H1 (cell line): Measurements from ENCODE around the gene PDCD6IP. TPM values are rescaled to one million over a fixed set of nuclear protein-coding genes. Genes with fewer than 3 reads are reported as not detected.

Experiments
- CTCF ChIA-PET: fragments of 300-600 bp; sonication (Branson Sonifier 250); formaldehyde crosslinking; loops from one replicate; lab custom pipeline; 2021; ENCODE audit not compliant: partially characterized antibody; lab: Charles Lee
- POLR2A ChIA-PET: fragments of 300-600 bp; sonication (Branson Sonifier 250); formaldehyde crosslinking; loops from one replicate; lab custom pipeline; 2021; ENCODE audit warnings: inconsistent platforms; ENCODE audit not compliant: partially characterized antibody; lab: Charles Lee
- DNase-seq, 2 experiments: peaks; one replicate each; pipeline versions ENCODE4 v3.0.0 to v3.0.0-alpha.2; 2010 to 2022; ENCODE audit warnings: low spot score in 2 of 2, low read depth in 1 of 2, mixed read lengths in 1 of 2
- FAIRE-seq: peaks from 2 replicates; lab custom pipeline; 2011; peaks lifted over from hg19 to GRCh38; lab: Jason Lieb, UNC
- H2AFZ ChIP-seq: 2 replicates; pipeline ENCODE4 v1.8.1; 2012; ENCODE audit warnings: low read length, inconsistent platforms
- H2AK5ac ChIP-seq: 2 replicates; pipeline ENCODE4 v1.6.1; 2013; ENCODE audit warnings: low read depth, low read length
- H2BK120ac ChIP-seq: replicated peaks from 2 replicates; pipeline ENCODE3; 2013; ENCODE audit warnings: low read depth, low read length, inconsistent platforms
- H2BK12ac ChIP-seq: 2 replicates; pipeline ENCODE4 v1.6.1; 2013; ENCODE audit warnings: low read depth, low read length
- H2BK15ac ChIP-seq: 2 replicates; pipeline ENCODE4 v1.6.1; 2013; ENCODE audit warnings: low read length
- H2BK20ac ChIP-seq: 2 replicates; pipeline ENCODE4 v1.6.1; 2013; ENCODE audit warnings: low read length
- H2BK5ac ChIP-seq: 2 replicates; pipeline ENCODE4 v1.6.1; 2013; ENCODE audit warnings: low read depth, low read length
- H3K14ac ChIP-seq: 2 replicates; pipeline ENCODE4 v1.6.1; 2013; ENCODE audit warnings: inconsistent platforms; ENCODE audit not compliant: insufficient read length
- H3K18ac ChIP-seq: 2 replicates; pipeline ENCODE4 v1.6.1; 2013; ENCODE audit warnings: low read length; ENCODE audit errors: extremely low read depth
- H3K23ac ChIP-seq: 2 replicates; pipeline ENCODE4 v1.6.1; 2013; ENCODE audit warnings: inconsistent platforms; ENCODE audit not compliant: insufficient read length
- H3K23me2 ChIP-seq: 2 replicates; pipeline ENCODE4 v1.6.1; 2013; ENCODE audit warnings: low read depth, low read length
- H3K27ac ChIP-seq: 2 replicates; pipeline ENCODE4 v1.6.1; 2011; ENCODE audit warnings: low read depth, low read length, inconsistent platforms
- H3K27me3 ChIP-seq, 4 experiments: replicated peaks in 1 of 4; 1 replicate in 1 of 4; 2 replicates in 3 of 4; pipeline versions ENCODE4 v1.6.1 to v1.8.1; 2011 to 2013; ENCODE audit warnings: low read length in 3 of 4, mild to moderate bottlenecking in 3 of 4, inconsistent platforms in 2 of 4, mixed read lengths in 2 of 4, moderate library complexity in 1 of 4; ENCODE audit not compliant: control insufficient read depth in 3 of 4, insufficient read depth in 3 of 4; ENCODE audit errors: extremely low read depth in 1 of 4
- H3K36me3 ChIP-seq, 4 experiments: 2 replicates each; pipeline versions ENCODE4 v1.6.1 to v1.8.1; 2011 to 2013; ENCODE audit warnings: mild to moderate bottlenecking in 4 of 4, low read length in 3 of 4, moderate library complexity in 2 of 4, control low read depth in 1 of 4, inconsistent platforms in 1 of 4; ENCODE audit not compliant: insufficient read depth in 4 of 4, control insufficient read depth in 2 of 4
- H3K4ac ChIP-seq: replicated peaks from 2 replicates; pipeline ENCODE3; 2013; ENCODE audit warnings: low read length, low read depth, mixed read lengths, inconsistent platforms; ENCODE audit not compliant: insufficient read length
- H3K4me1 ChIP-seq, 4 experiments: replicated peaks in 1 of 4; 1 replicate in 1 of 4; 2 replicates in 3 of 4; pipeline versions ENCODE4 v1.6.1 to v1.8.1; 2011 to 2013; ENCODE audit warnings: low read length in 3 of 4, inconsistent platforms in 2 of 4, mixed read lengths in 1 of 4; ENCODE audit not compliant: insufficient read depth in 4 of 4, control insufficient read depth in 3 of 4
- H3K4me2 ChIP-seq, 2 experiments: 2 replicates each; pipeline versions ENCODE4 v1.6.1 to v1.8.1; 2011 to 2013; ENCODE audit warnings: low read depth in 2 of 2, low read length in 2 of 2, control low read depth in 1 of 2, inconsistent platforms in 1 of 2, mild to moderate bottlenecking in 1 of 2; ENCODE audit not compliant: insufficient read depth in 1 of 2
- H3K4me3 ChIP-seq, 4 experiments: fragments of 200-600, 300-600 bp in 1 of 4; sonication (generic), shearing (Covaris generic), sonication (Bioruptor Twin) in 1 of 4; 2 replicates each; pipeline versions ENCODE4 v1.5.1 to v1.8.1; 2011 to 2016; ENCODE audit warnings: low read length in 4 of 4, low read depth in 3 of 4, control low read depth in 2 of 4, inconsistent platforms in 2 of 4, mild to moderate bottlenecking in 2 of 4, mixed read lengths in 1 of 4, moderate library complexity in 1 of 4; ENCODE audit not compliant: insufficient read depth in 2 of 4; ENCODE audit errors: extremely low read depth in 1 of 4
- H3K56ac ChIP-seq: replicated peaks from 2 replicates; pipeline ENCODE3; 2013; ENCODE audit warnings: low read depth, mild to moderate bottlenecking, mixed read lengths, low read length, inconsistent platforms; ENCODE audit not compliant: insufficient read length
- H3K79me1 ChIP-seq: 2 replicates; pipeline ENCODE4 v1.6.1; 2013; ENCODE audit warnings: low read depth, low read length, control low read depth
- H3K79me2 ChIP-seq, 2 experiments: 2 replicates each; pipeline versions ENCODE4 v1.6.1 to v1.8.1; 2012 to 2013; ENCODE audit warnings: low read length in 2 of 2, mild to moderate bottlenecking in 2 of 2, inconsistent platforms in 1 of 2; ENCODE audit not compliant: insufficient read depth in 2 of 2, control insufficient read depth in 1 of 2
- H3K9ac ChIP-seq, 4 experiments: replicated peaks in 1 of 4; 1 replicate in 1 of 4; 2 replicates in 3 of 4; pipeline versions ENCODE4 v1.6.1 to v1.8.1; 2011 to 2013; ENCODE audit warnings: low read depth in 3 of 4, low read length in 3 of 4, control low read depth in 2 of 4, mild to moderate bottlenecking in 2 of 4, moderate library complexity in 2 of 4, inconsistent platforms in 1 of 4; ENCODE audit errors: extremely low read depth in 1 of 4
- H3K9me3 ChIP-seq, 2 experiments: 2 replicates each; pipeline versions ENCODE4 v1.6.1 to v1.8.1; 2012 to 2013; ENCODE audit warnings: mild to moderate bottlenecking in 2 of 2, moderate library complexity in 2 of 2, control low read depth in 1 of 2, inconsistent platforms in 1 of 2, low read depth in 1 of 2, low read length in 1 of 2, mixed read lengths in 1 of 2; ENCODE audit not compliant: insufficient read depth in 2 of 2
- H4K20me1 ChIP-seq, 2 experiments: replicated peaks in 1 of 2; 2 replicates each; pipeline versions ENCODE3 to v1.8.1; 2011 to 2013; ENCODE audit warnings: inconsistent platforms in 2 of 2, low read length in 2 of 2, mild to moderate bottlenecking in 1 of 2; ENCODE audit not compliant: insufficient read depth in 2 of 2, control insufficient read depth in 1 of 2
- H4K5ac ChIP-seq: 2 replicates; pipeline ENCODE4 v1.6.1; 2013; ENCODE audit warnings: low read length, low read depth, mixed read lengths, inconsistent platforms; ENCODE audit not compliant: insufficient read length
- H4K8ac ChIP-seq: 2 replicates; pipeline ENCODE4 v1.8.0; 2013; ENCODE audit warnings: mild to moderate bottlenecking, moderate library complexity, low read length, inconsistent platforms; ENCODE audit not compliant: insufficient read depth; ENCODE audit errors: extremely low read depth
- H4K91ac ChIP-seq: replicated peaks from 2 replicates; pipeline ENCODE3; 2013; ENCODE audit warnings: low read length, mixed read lengths, inconsistent platforms; ENCODE audit not compliant: insufficient read length
- ASH2L ChIP-seq: fragments of 200-600, 300-600 bp; sonication (generic); IDR thresholded peaks from one replicate; pipeline ENCODE4 v1.7.1; 2017; ENCODE audit warnings: low read length
- CHD2 ChIP-seq: IDR thresholded peaks from 2 replicates; pipeline ENCODE4 v1.6.1; 2012; ENCODE audit warnings: low read length, improper control_type of control experiment
- JUN ChIP-seq: IDR thresholded peaks from 2 replicates; pipeline ENCODE4 v1.6.1; 2011; ENCODE audit warnings: low read depth, mild to moderate bottlenecking, improper control_type of control experiment, low read length
- SIN3A ChIP-seq, 2 experiments: IDR thresholded peaks in 1 of 2; conservative IDR thresholded peaks in 1 of 2; 2 replicates each; pipeline ENCODE4 v1.6.1; 2011 to 2012; ENCODE audit warnings: low read length in 2 of 2, improper control_type of control experiment in 1 of 2, low read depth in 1 of 2, mild to moderate bottlenecking in 1 of 2
- WGBS, 2 experiments: shearing (Covaris generic) in 1 of 2; methylation state at CpG; one replicate each; pipeline versions ENCODE4 v1.1.6 to v1.1.7; 2013 to 2015; ENCODE audit warnings: low lambda C conversion rate in 2 of 2, mixed read lengths in 2 of 2, inconsistent platforms in 1 of 2, low coverage in 1 of 2, missing lambda C conversion rate in 1 of 2; ENCODE audit not compliant: insufficient replicate concordance in 2 of 2, insufficient coverage in 1 of 2, insufficient read length in 1 of 2; ENCODE audit errors: extremely low coverage in 1 of 2, missing lambda C conversion rate in 1 of 2; 5-methylcytosine and 5-hydroxymethylcytosine counted together
- polyA plus RNA-seq, 7 experiments: library from polyadenylated mRNA; depleted of rRNA in 3 of 7; stranded (reverse) in 5 of 7; unstranded in 2 of 7; fragments of >200 nt in 5 of 7; fragments of 200-250 nt in 2 of 7; gene quantifications; 1 replicate in 5 of 7; 2 replicates in 1 of 7; 4 replicates in 1 of 7; pipeline versions ENCODE4 v1.2.1 to v1.2.3, GENCODE V29; 2011 to 2013; ENCODE audit warnings: missing spikeins in 2 of 7, mixed read lengths in 2 of 7
- total RNA-seq: library from RNA; stranded (reverse); fragmentation: NEBNext Ultra II Directional; extraction: Animal tissue kit (Norgen Biotek cat#: 25700); gene quantifications from 2 replicates; pipeline ENCODE4 v1.2.1, GENCODE V29; 2021
- TF ChIP-seq, protein P1 (sequence below): IDR thresholded peaks from 2 replicates; pipeline ENCODE4 v1.6.1; 2011; ENCODE audit warnings: low read length, improper control_type of control experiment

PDCD6IP gene
- total and polyA plus RNA-seq, 2 of the 8 experiments (the other 6 are each of a cell fraction or from before 2014, with no cell fraction given), result 61.7 to 155 TPM

DNA sequence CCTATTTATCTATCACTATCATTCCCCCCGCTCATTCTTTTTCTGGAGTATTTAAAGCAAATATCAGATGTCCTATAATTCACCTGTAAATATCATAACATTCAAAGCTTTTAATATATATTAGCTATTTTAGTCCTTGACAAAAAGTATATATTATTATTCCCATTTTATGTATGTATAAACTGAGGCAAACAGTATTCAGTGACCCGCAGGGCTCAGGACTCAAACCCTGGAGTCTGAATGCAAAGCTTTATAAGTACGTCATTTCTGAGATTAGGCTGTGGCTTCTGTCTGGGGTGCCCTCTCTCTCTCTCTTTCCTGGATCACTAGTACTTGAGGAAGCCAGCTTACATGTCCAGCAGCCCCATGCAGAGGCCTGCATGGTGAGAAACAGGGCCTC lies 20.4 kb upstream of the PDCD6IP start:
- no peak overlapping the region for H2BK12ac ChIP-seq
- FAIRE-seq (no peak), DNase-seq (no peak)
- H3K36me3 ChIP-seq, result no peaks in the 10 kb centered on the region
- H3K79me2 ChIP-seq, result no peaks in the 10 kb centered on the region
- no peak overlapping the region for H4K5ac ChIP-seq
- no peak overlapping the region for H4K91ac ChIP-seq
- H3K27me3 ChIP-seq, result no peaks in the 10 kb centered on the region
- H4K8ac ChIP-seq, result no peak overlapping the region
- H3K23me2 ChIP-seq, result no peaks in the 10 kb centered on the region
- TF ChIP-seq JUN (no peak), SIN3A (conservative IDR thresholded peaks at IDR 0.05 in 1 of 2, IDR thresholded peaks at IDR 0.05 in 1 of 2; ENCODE audit: low read depth in 1 of 2, low read length in 2 of 2) (no peak), ASH2L (no peak), CHD2 (no peak)
- TF ChIP-seq, protein P1, sequence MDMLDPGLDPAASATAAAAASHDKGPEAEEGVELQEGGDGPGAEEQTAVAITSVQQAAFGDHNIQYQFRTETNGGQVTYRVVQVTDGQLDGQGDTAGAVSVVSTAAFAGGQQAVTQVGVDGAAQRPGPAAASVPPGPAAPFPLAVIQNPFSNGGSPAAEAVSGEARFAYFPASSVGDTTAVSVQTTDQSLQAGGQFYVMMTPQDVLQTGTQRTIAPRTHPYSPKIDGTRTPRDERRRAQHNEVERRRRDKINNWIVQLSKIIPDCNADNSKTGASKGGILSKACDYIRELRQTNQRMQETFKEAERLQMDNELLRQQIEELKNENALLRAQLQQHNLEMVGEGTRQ, result no peak
- no peak overlapping the region for H3K4ac ChIP-seq
- ChIA-PET CTCF (interaction anchor here (0.6 to 6.3 kb wide), 14 partner anchors 9 to 704 kb away, joined by 3 to 50 read pairs (median 4); partner anchors contain the start of gene PDCD6IP), POLR2A (interaction anchor here (0.7 to 1.1 kb wide), 3 partner anchors 31 to 141 kb away, joined by 3 read pairs; no protein-coding TSS in a partner anchor)
- no peak overlapping the region for H3K27ac ChIP-seq
- H2BK5ac ChIP-seq, result no peak overlapping the region
- WGBS, 2 experiments, result 92 to 100% methylated on average over 1 to 3 of the region's 3 CpGs
- H3K4me1 ChIP-seq, result no peaks in the 10 kb centered on the region
- H3K23ac ChIP-seq, result no peak overlapping the region
- no peak overlapping the region for H2AK5ac ChIP-seq
- no peak overlapping the region for H3K56ac ChIP-seq
- H3K9me3 ChIP-seq, result no peaks in the 10 kb centered on the region
- H2BK15ac ChIP-seq, result no peak overlapping the region
- H3K4me2 ChIP-seq, result no peak overlapping the region
- no peak overlapping the region for H3K9ac ChIP-seq
- no peak overlapping the region for H2AFZ ChIP-seq
- no peak overlapping the region for H2BK20ac ChIP-seq
- H2BK120ac ChIP-seq, result no peak overlapping the region
- no peaks in the 10 kb centered on the region for H4K20me1 ChIP-seq
- H3K14ac ChIP-seq, result no peak overlapping the region
- no peaks in the 10 kb centered on the region; the same call in 1 of the 2 replicates for H3K79me1 ChIP-seq
- H3K4me3 ChIP-seq, result no peak overlapping the region
- H3K18ac ChIP-seq, result no peak overlapping the region
